HepG2 (cell line): Measurements from ENCODE around the gene FAIM2. TPM values are rescaled to one million over a fixed set of nuclear protein-coding genes. Genes with fewer than 3 reads are reported as not detected.
A peak's percentile ranks its signal among the peaks of the same experiment; 100 is the strongest.

Source experiments
- ATAC-seq: fragments of 200-7000 bp; cut with Tn5 transposase; 3 replicates; pipeline ENCODE4 v1.9.1; 2020; ENCODE audit warnings: mild to moderate bottlenecking, moderate library complexity
- BruUV-seq: library from RNA; stranded (reverse); fragments of 400-500 nt; replicated peaks from 2 replicates; lab custom pipeline; 2021; lab: Mats Ljungman, UMichigan
- CTCF ChIA-PET: fragments of 300-600 bp; formaldehyde crosslinking; extraction: SDS; loops from one replicate; lab custom pipeline; 2021; ENCODE audit warnings: low total read pairs, inconsistent platforms, low intra/inter-chr PET ratio; lab: Yijun Ruan, JAX
- POLR2A ChIA-PET: fragments of 350-600 bp; sonication (Branson Sonifier 250); formaldehyde crosslinking; loops from one replicate; lab custom pipeline; 2020; ENCODE audit warnings: antibody characterized with exemption, inconsistent platforms; lab: Yijun Ruan, JAX
- DNase-seq: peaks from one replicate; pipeline ENCODE4 v3.0.0-alpha.2; 2015; ENCODE audit warnings: low spot score
- FAIRE-seq: peaks from 3 replicates; lab custom pipeline; 2011; peaks lifted over from hg19 to GRCh38; lab: Jason Lieb, UNC
- H2AFZ ChIP-seq: one replicate; pipeline ENCODE4 v1.6.1; 2011; ENCODE audit warnings: low read length, inconsistent platforms
- H3K27ac ChIP-seq: fragments of 300-600 bp; 3 replicates; pipeline ENCODE4 v1.8.0; 2011; ENCODE audit warnings: mixed run types, mild to moderate bottlenecking, mixed read lengths, low read length, inconsistent platforms; ENCODE audit not compliant: insufficient read depth; ENCODE audit errors: extremely low read length
- H3K27me3 ChIP-seq, 2 experiments: fragments of 200-600 bp in 1 of 2; 2 replicates in 1 of 2; 3 replicates in 1 of 2; pipeline versions ENCODE4 v1.6.0 to v1.8.0; 2011; ENCODE audit warnings: low read length in 2 of 2, mild to moderate bottlenecking in 2 of 2, moderate library complexity in 2 of 2, inconsistent platforms in 1 of 2; ENCODE audit not compliant: insufficient read depth in 2 of 2, control insufficient read depth in 1 of 2
- H3K36me3 ChIP-seq, 2 experiments: fragments of 200-600 bp in 1 of 2; replicated peaks in 1 of 2; 2 replicates in 1 of 2; 3 replicates in 1 of 2; pipeline versions ENCODE4 v1.5.1 to v1.8.0; 2011; ENCODE audit warnings: low read length in 2 of 2, inconsistent platforms in 1 of 2; ENCODE audit not compliant: insufficient read depth in 2 of 2, control insufficient read depth in 1 of 2
- H3K4me1 ChIP-seq: 2 replicates; pipeline ENCODE4 v1.5.1; 2012; ENCODE audit warnings: low read length, inconsistent platforms; ENCODE audit not compliant: insufficient read depth
- H3K4me2 ChIP-seq: 2 replicates; pipeline ENCODE4 v1.6.0; 2011; ENCODE audit warnings: low read depth, low read length, inconsistent platforms
- H3K4me3 ChIP-seq, 3 experiments: fragments of 200-600 bp in 1 of 3; sonication (generic), shearing (Covaris generic) in 1 of 3; replicated peaks in 1 of 3; 2 replicates each; pipeline ENCODE4 v1.5.1; 2011 to 2016; ENCODE audit warnings: low read length in 3 of 3, inconsistent platforms in 2 of 3, low read depth in 2 of 3, mild to moderate bottlenecking in 2 of 3, control low read depth in 1 of 3, mixed read lengths in 1 of 3; ENCODE audit not compliant: insufficient read depth in 1 of 3
- H3K79me2 ChIP-seq: one replicate; pipeline ENCODE4 v1.6.1; 2011; ENCODE audit warnings: low read length, inconsistent platforms; ENCODE audit not compliant: insufficient read depth
- H3K9ac ChIP-seq: 2 replicates; pipeline ENCODE4 v1.6.0; 2011; ENCODE audit warnings: mild to moderate bottlenecking, low read depth, low read length, inconsistent platforms; ENCODE audit not compliant: insufficient read depth
- H3K9me3 ChIP-seq: 2 replicates; pipeline ENCODE4 v1.5.1; 2012; ENCODE audit warnings: mild to moderate bottlenecking, low read length
- H4K20me1 ChIP-seq: 2 replicates; pipeline ENCODE4 v1.6.0; 2011; ENCODE audit warnings: inconsistent platforms, mild to moderate bottlenecking, low read length, moderate library complexity; ENCODE audit not compliant: insufficient read depth
- ATF7-NPFF ChIP-seq: sonication (generic); formaldehyde crosslinking; IDR thresholded peaks from 2 replicates; pipeline ENCODE4 v1.8.1; 2023; ENCODE audit warnings: mild to moderate bottlenecking, low read depth, missing genetic modification reagents, moderate library complexity
- EEA1 ChIP-seq: sonication (generic); formaldehyde crosslinking; IDR thresholded peaks from 2 replicates; pipeline ENCODE4 v1.5.1; 2020; ENCODE audit warnings: mild to moderate bottlenecking, missing genetic modification reagents, borderline replicate concordance
- ETV5 ChIP-seq: IDR thresholded peaks from 2 replicates; pipeline ENCODE4 v1.6.1; 2018; ENCODE audit warnings: missing biosample characterization, missing genetic modification reagents, inconsistent platforms, borderline replicate concordance
- HDAC1 ChIP-seq: sonication (generic); formaldehyde crosslinking; IDR thresholded peaks from 2 replicates; pipeline ENCODE4 v1.5.1; 2020; ENCODE audit warnings: mild to moderate bottlenecking, missing genetic modification reagents
- HNF1A ChIP-seq, 2 experiments: sonication (generic) in 1 of 2; formaldehyde crosslinking in 1 of 2; IDR thresholded peaks; 2 replicates each; pipeline versions ENCODE4 v1.4.0 to v1.6.1; 2016 to 2020; ENCODE audit warnings: borderline replicate concordance in 1 of 2, low read depth in 1 of 2, mild to moderate bottlenecking in 1 of 2, missing genetic modification reagents in 1 of 2
- MED1 ChIP-seq: sonication (generic); formaldehyde crosslinking; IDR thresholded peaks from 2 replicates; pipeline ENCODE4 v1.4.0; 2020; ENCODE audit warnings: missing genetic modification reagents
- U2AF2 ChIP-seq: fragments of 200-400 bp; formaldehyde crosslinking; IDR thresholded peaks from 2 replicates; pipeline ENCODE4 v1.6.1; 2017; ENCODE audit warnings: low read depth, mild to moderate bottlenecking, low read length
- ZEB1 ChIP-seq: IDR thresholded peaks from 2 replicates; pipeline ENCODE4 v1.6.1; 2012; ENCODE audit warnings: mild to moderate bottlenecking, low read depth, inconsistent platforms; ENCODE audit not compliant: insufficient replicate concordance
- ZKSCAN1 ChIP-seq: fragments of 150-350 bp; IDR thresholded peaks from 2 replicates; pipeline ENCODE4 v1.6.1; 2014; ENCODE audit warnings: low read length
- ZNF138 ChIP-seq: sonication (generic); formaldehyde crosslinking; IDR thresholded peaks from 2 replicates; pipeline ENCODE4 v1.5.0; 2020; ENCODE audit warnings: mild to moderate bottlenecking, low read depth, missing genetic modification reagents
- ZNF33A ChIP-seq: sonication (generic); formaldehyde crosslinking; IDR thresholded peaks from 2 replicates; pipeline ENCODE4 v1.5.1; 2020; ENCODE audit warnings: missing genetic modification reagents, mild to moderate bottlenecking, moderate library complexity, borderline replicate concordance
- ZNF709 ChIP-seq: sonication (generic); formaldehyde crosslinking; IDR thresholded peaks from 2 replicates; pipeline ENCODE4 v1.5.0; 2020; ENCODE audit warnings: mild to moderate bottlenecking, missing genetic modification reagents
- ZNF790 ChIP-seq: sonication (generic); formaldehyde crosslinking; IDR thresholded peaks from 2 replicates; pipeline ENCODE4 v1.8.0; 2022; ENCODE audit warnings: missing genetic modification reagents, mild to moderate bottlenecking, borderline replicate concordance
- WGBS: methylation state at CpG from one replicate; pipeline ENCODE4 v1.1.6; 2017; ENCODE audit warnings: low lambda C conversion rate; 5-methylcytosine and 5-hydroxymethylcytosine counted together
- in situ Hi-C: cut with HindIII; loops from 2 replicates; pipeline ENCODE4 v1.10.0; 2017; ENCODE audit warnings: low pct_unique_long_range_greater_than_20kb; ENCODE audit not compliant: extremely low pct_ligation_motif_present
- intact Hi-C: fragments of 100-400 bp; cut with micrococcal nuclease; formaldehyde crosslinking; loops from one replicate; pipeline ENCODE4 v1.10.0; 2022; ENCODE audit not compliant: unreplicated experiment
- polyA plus RNA-seq, 8 experiments: library from polyadenylated mRNA; depleted of rRNA in 3 of 8; stranded (reverse) in 7 of 8; unstranded in 1 of 8; fragments of >200 nt; fragmentation: Illumina TruSeq in 4 of 8; extraction: Trizol in 4 of 8; gene quantifications; 2 replicates each; pipeline versions ENCODE4 v1.2.1 to v1.2.3, GENCODE V29; 2011 to 2016; ENCODE audit warnings: low read depth in 4 of 8, missing spikeins in 1 of 8, mixed read lengths in 1 of 8; ENCODE audit not compliant: insufficient read depth in 1 of 8
- total RNA-seq, 5 experiments: library from RNA; depleted of rRNA; stranded (reverse); fragments of >200 nt; fragmentation: Illumina TruSeq; extraction: Trizol; gene quantifications; 2 replicates each; pipeline ENCODE4 v1.2.3, GENCODE V29; 2016; ENCODE audit warnings: low read depth in 1 of 5
- TF ChIP-seq, protein P1 (sequence below): sonication (generic); formaldehyde crosslinking; IDR thresholded peaks from 2 replicates; pipeline ENCODE4 v1.8.0; 2022; ENCODE audit warnings: missing genetic modification reagents, mild to moderate bottlenecking, inconsistent platforms, borderline replicate concordance
- TF ChIP-seq, protein P2 (sequence below): sonication (generic); formaldehyde crosslinking; IDR thresholded peaks from 2 replicates; pipeline ENCODE4 v1.4.0; 2020; ENCODE audit warnings: low read depth, mild to moderate bottlenecking, missing genetic modification reagents
- TF ChIP-seq, protein P3 (sequence below): sonication (generic); formaldehyde crosslinking; IDR thresholded peaks from 2 replicates; pipeline ENCODE4 v1.9.0; 2022; ENCODE audit warnings: missing genetic modification reagents, mild to moderate bottlenecking, borderline replicate concordance

The FAIM2 gene
- total and polyA plus RNA-seq, 2 of the 13 experiments (the other 11 are each of a cell fraction or from before 2014, with no cell fraction given): not detected

GRCh38 chr12:49827051-49827400, 76.7 kb downstream of the FAIM2 start:
- H3K27ac ChIP-seq: peak overlapping the region; percentile 84
- 69% methylated on average over 4 of the region's 6 CpGs for WGBS

More at GRCh38 chr12:49827051-49827400, 76.7 kb downstream of the FAIM2 start:
- intact Hi-C loops: no loop called here
- FAIRE-seq (no peak), DNase-seq (no peak), ATAC-seq (no peak)
- Histone ChIP-seq H2AFZ (no peak overlapping the region), H3K9ac (peak overlapping the region; percentile 83), H3K27me3 (no peaks in the 10 kb centered on the region; a peak in 1 of 5 replicates), H3K9me3 (no peaks in the 10 kb centered on the region), H3K79me2 (peaks cover 23% of the 10 kb centered on the region), H4K20me1 (peaks cover 11% of the 10 kb centered on the region), H3K36me3 (peaks cover 0 to 4% of the 10 kb centered on the region in 2 experiments; a peak in 1 of 5 replicates), H3K4me1 (peaks cover 70% of the 10 kb centered on the region), H3K4me3 (peak overlapping the region; percentile 66 to 94 (median 90)), H3K4me2 (peak overlapping the region; percentile 83)
- ChIA-PET CTCF (no interaction called here), POLR2A (interaction anchor here (0.7 to 3.8 kb wide), 7 partner anchors 11 to 696 kb away, joined by 3 to 39 read pairs (median 6); partner anchors contain the start of genes BCDIN3D, PRPF40B, TMBIM6 and TUBA1B)
- in situ Hi-C loops: loop anchor here (5.0 kb wide), 1 partner anchor 35 kb away; no protein-coding TSS in a partner anchor
- BruUV-seq: no TSS peak
- TF ChIP-seq U2AF2 (no peak), MED1 (CRISPR knock-in tag) (no peak), ZEB1 (no peak), ZKSCAN1 (no peak), ETV5 (no peak), ZNF33A (CRISPR knock-in tag) (0 out of 2 replicates have a peak, but pooled peaks have one; percentile 6), ATF7-NPFF (CRISPR knock-in tag) (no peak), HNF1A (IDR thresholded peaks at IDR 0.05; ENCODE audit: low read depth) (no peak), HNF1A (CRISPR knock-in tag; IDR thresholded peaks at IDR 0.05; ENCODE audit: borderline replicate concordance) (no peak), ZNF790 (CRISPR knock-in tag) (0 out of 2 replicates have a peak, but pooled peaks have one; percentile 42), EEA1 (CRISPR knock-in tag) (0 out of 2 replicates have a peak, but pooled peaks have one; percentile 26), ZNF138 (CRISPR knock-in tag) (no peak), ZNF709 (CRISPR knock-in tag) (peak; percentile 48; the same call in 1 of the 2 replicates), HDAC1 (CRISPR knock-in tag) (0 out of 2 replicates have a peak, but pooled peaks have one; percentile 7)
- TF ChIP-seq, protein P1, sequence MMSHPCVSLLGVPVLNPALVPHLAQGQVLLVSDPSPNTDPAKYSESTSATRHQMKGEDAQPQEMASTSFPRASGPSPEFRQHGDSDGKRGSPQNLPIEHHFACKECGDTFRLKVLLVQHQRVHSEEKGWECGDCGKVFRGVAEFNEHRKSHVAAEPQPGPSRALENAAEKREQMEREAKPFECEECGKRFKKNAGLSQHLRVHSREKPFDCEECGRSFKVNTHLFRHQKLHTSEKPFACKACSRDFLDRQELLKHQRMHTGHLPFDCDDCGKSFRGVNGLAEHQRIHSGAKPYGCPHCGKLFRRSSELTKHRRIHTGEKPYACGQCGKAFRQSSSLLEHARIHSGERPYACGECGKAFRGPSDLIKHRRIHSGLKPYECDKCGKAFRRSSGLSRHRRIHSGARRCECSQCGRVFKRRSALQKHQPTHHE (CRISPR knock-in tag): no peak
- TF ChIP-seq, protein P2, sequence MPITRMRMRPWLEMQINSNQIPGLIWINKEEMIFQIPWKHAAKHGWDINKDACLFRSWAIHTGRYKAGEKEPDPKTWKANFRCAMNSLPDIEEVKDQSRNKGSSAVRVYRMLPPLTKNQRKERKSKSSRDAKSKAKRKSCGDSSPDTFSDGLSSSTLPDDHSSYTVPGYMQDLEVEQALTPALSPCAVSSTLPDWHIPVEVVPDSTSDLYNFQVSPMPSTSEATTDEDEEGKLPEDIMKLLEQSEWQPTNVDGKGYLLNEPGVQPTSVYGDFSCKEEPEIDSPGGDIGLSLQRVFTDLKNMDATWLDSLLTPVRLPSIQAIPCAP (CRISPR knock-in tag): no peak
- TF ChIP-seq, protein P3, sequence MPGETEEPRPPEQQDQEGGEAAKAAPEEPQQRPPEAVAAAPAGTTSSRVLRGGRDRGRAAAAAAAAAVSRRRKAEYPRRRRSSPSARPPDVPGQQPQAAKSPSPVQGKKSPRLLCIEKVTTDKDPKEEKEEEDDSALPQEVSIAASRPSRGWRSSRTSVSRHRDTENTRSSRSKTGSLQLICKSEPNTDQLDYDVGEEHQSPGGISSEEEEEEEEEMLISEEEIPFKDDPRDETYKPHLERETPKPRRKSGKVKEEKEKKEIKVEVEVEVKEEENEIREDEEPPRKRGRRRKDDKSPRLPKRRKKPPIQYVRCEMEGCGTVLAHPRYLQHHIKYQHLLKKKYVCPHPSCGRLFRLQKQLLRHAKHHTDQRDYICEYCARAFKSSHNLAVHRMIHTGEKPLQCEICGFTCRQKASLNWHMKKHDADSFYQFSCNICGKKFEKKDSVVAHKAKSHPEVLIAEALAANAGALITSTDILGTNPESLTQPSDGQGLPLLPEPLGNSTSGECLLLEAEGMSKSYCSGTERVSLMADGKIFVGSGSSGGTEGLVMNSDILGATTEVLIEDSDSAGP (CRISPR knock-in tag): no peak
